GM11168 (cell line): ENCODE data around the gene KRT25.

ENCODE experiments used
- in situ Hi-C: fragments of 300-500 bp; cut with MboI; formaldehyde crosslinking; loops from one replicate; pipeline ENCODE4 v1.12.0; 2022; ENCODE audit warnings: low sequenced_read_pairs; ENCODE audit not compliant: unreplicated experiment

The KRT25 gene

DNA sequence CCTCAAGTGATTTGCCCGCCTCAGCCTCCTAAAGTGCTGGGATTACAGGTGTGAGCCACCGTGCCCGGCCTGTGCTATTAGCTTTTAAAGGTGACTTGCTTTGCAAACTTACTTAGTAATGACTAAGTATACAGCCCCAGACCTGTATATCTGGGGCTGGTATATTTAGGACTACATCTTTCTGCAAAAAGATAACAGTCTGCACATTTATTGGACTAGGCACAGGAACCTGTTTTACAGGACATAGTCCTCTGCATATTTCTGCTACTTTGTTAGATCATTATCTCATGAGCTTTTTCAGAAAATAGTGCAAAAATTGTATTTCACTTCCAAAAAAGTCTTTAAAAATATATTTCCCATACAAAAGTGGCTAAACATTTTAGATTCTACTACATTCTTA is 52.9 kb downstream of the KRT25 start:
- in situ Hi-C loops, result no loop called here

DNA sequence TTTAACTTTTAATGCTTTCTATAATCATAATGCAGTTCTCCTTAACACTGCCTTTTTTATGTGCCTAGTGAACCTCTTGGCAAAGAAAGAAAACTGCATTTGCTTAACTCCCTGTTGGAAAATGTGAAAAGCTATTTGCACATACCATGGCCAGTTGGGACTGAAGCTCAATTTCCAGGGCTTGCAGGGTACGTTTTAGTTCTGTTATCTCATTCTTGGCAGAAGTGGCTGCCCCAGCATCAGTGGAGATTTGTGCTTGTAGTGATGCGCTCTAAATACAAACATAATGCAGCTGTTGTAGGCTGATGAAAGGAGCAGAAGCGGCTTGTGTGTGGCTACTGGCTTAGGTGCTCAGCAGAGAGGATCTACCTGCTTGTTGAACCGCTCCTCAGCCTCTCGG is 55.3 kb downstream of the KRT25 start:
- in situ Hi-C loops, result no loop called here

DNA sequence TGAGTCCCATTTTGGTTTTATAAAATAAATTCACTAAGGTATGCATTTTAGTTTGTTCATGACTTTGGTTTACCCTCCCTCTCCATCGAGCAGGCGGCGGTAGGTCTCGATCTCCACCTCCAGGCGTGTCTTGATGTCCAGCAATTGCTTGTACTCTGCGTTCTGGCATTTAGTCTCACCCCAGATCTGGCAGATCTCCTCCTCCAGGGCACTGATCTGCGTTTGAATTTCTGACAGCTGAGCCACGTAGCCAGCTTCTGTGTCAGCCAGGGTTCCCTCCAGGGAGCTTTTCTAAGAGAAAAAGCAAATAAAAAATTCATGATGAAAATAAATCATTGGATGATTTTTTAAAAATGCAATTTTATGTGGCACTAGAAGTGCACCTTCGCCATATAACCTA is 55.8 kb downstream of the KRT25 start:
- in situ Hi-C loops, result no loop called here
